ENCODE results near the gene DEPDC1B.

DNA sequence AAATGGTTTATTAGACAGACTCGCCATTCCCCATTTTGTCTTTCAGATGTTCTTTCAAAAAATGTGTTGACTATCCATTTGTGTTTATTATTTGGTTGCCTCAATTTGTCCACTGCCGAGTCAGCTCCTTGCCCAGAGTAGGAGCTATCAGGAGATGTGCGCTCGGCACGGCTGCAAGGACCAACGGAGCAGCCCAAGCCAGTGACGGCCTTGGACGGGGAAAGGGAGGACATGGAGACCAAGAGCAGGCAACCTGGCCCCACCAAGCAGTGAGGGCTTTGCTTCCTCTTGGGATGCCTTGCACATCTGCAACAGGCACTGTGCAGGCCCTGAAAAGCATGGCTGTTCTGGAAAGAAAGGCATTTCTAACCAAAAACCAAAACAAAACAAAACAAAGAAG is 69.8 kb downstream of the DEPDC1B start:
- TF ChIP-seq, protein P1, sequence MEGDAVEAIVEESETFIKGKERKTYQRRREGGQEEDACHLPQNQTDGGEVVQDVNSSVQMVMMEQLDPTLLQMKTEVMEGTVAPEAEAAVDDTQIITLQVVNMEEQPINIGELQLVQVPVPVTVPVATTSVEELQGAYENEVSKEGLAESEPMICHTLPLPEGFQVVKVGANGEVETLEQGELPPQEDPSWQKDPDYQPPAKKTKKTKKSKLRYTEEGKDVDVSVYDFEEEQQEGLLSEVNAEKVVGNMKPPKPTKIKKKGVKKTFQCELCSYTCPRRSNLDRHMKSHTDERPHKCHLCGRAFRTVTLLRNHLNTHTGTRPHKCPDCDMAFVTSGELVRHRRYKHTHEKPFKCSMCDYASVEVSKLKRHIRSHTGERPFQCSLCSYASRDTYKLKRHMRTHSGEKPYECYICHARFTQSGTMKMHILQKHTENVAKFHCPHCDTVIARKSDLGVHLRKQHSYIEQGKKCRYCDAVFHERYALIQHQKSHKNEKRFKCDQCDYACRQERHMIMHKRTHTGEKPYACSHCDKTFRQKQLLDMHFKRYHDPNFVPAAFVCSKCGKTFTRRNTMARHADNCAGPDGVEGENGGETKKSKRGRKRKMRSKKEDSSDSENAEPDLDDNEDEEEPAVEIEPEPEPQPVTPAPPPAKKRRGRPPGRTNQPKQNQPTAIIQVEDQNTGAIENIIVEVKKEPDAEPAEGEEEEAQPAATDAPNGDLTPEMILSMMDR (conservative IDR thresholded peaks at IDR 0.05; ENCODE audit: low read depth in 2 of 2), result no peak
- TF ChIP-seq EZH2 (IDR thresholded peaks at IDR 0.05; ENCODE audit: low read depth, unreplicated experiment) (no peak), POLR2AphosphoS5 (IDR thresholded peaks at IDR 0.05; ENCODE audit: low read depth) (no peak), NANOG (IDR thresholded peaks at IDR 0.05; ENCODE audit: borderline replicate concordance) (no peak), CREB1 (CRISPR knock-in tag; IDR thresholded peaks at IDR 0.05; ENCODE audit: low read depth) (no peak), EZH2phosphoT487 (IDR thresholded peaks at IDR 0.05; ENCODE audit: unreplicated experiment) (no peak)
- TF ChIP-seq, protein P2, sequence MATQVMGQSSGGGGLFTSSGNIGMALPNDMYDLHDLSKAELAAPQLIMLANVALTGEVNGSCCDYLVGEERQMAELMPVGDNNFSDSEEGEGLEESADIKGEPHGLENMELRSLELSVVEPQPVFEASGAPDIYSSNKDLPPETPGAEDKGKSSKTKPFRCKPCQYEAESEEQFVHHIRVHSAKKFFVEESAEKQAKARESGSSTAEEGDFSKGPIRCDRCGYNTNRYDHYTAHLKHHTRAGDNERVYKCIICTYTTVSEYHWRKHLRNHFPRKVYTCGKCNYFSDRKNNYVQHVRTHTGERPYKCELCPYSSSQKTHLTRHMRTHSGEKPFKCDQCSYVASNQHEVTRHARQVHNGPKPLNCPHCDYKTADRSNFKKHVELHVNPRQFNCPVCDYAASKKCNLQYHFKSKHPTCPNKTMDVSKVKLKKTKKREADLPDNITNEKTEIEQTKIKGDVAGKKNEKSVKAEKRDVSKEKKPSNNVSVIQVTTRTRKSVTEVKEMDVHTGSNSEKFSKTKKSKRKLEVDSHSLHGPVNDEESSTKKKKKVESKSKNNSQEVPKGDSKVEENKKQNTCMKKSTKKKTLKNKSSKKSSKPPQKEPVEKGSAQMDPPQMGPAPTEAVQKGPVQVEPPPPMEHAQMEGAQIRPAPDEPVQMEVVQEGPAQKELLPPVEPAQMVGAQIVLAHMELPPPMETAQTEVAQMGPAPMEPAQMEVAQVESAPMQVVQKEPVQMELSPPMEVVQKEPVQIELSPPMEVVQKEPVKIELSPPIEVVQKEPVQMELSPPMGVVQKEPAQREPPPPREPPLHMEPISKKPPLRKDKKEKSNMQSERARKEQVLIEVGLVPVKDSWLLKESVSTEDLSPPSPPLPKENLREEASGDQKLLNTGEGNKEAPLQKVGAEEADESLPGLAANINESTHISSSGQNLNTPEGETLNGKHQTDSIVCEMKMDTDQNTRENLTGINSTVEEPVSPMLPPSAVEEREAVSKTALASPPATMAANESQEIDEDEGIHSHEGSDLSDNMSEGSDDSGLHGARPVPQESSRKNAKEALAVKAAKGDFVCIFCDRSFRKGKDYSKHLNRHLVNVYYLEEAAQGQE (IDR thresholded peaks at IDR 0.05; ENCODE audit: unreplicated experiment), result no peak
- TF ChIP-seq, protein P3, sequence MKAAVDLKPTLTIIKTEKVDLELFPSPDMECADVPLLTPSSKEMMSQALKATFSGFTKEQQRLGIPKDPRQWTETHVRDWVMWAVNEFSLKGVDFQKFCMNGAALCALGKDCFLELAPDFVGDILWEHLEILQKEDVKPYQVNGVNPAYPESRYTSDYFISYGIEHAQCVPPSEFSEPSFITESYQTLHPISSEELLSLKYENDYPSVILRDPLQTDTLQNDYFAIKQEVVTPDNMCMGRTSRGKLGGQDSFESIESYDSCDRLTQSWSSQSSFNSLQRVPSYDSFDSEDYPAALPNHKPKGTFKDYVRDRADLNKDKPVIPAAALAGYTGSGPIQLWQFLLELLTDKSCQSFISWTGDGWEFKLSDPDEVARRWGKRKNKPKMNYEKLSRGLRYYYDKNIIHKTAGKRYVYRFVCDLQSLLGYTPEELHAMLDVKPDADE (IDR thresholded peaks at IDR 0.05), result no peak

Data from GM23338 (cell line).